Stomach smooth muscle (tissue), 2 donors: ENCODE results near the gene COL19A1.

Source experiments
- H3K27ac ChIP-seq: one replicate; pipeline ENCODE4 v1.7.0; 2013; ENCODE audit warnings: mild to moderate bottlenecking, low read length, inconsistent platforms
- H3K27me3 ChIP-seq, 2 donors: one replicate each; pipeline ENCODE4 v1.7.0; 2013; ENCODE audit warnings: low read length in 2 of 2; ENCODE audit not compliant: insufficient read depth in 2 of 2, control insufficient read depth in 1 of 2
- H3K36me3 ChIP-seq, 2 donors: one replicate each; pipeline ENCODE4 v1.7.0; 2013; ENCODE audit warnings: low read length in 2 of 2; ENCODE audit not compliant: control insufficient read depth in 2 of 2, insufficient read depth in 2 of 2
- H3K4me1 ChIP-seq: one replicate; pipeline ENCODE4 v1.7.0; 2013; ENCODE audit warnings: low read length; ENCODE audit not compliant: control insufficient read depth, insufficient read depth
- H3K4me3 ChIP-seq, 2 donors: one replicate each; pipeline ENCODE4 v1.7.0; 2013; ENCODE audit warnings: low read length in 2 of 2
- H3K9ac ChIP-seq, 2 donors: one replicate each; pipeline ENCODE4 v1.7.0; 2013; ENCODE audit warnings: low read length in 2 of 2, mild to moderate bottlenecking in 1 of 2
- H3K9me3 ChIP-seq, 2 donors: one replicate each; pipeline ENCODE4 v1.7.0; 2013; ENCODE audit warnings: low read length in 2 of 2; ENCODE audit not compliant: control insufficient read depth in 2 of 2
- donor health status: healthy.
- donor health status: Pancreatic carcinoma.

Gene COL19A1

GRCh38 chr6:70086806-70087205 is 220.4 kb downstream of the COL19A1 start:
- no peaks in the 10 kb centered on the region for H3K36me3 ChIP-seq
- no peak overlapping the region for H3K27ac ChIP-seq
- no peak overlapping the region for H3K9ac ChIP-seq
- no peak overlapping the region for H3K4me3 ChIP-seq
- no peaks in the 10 kb centered on the region for H3K9me3 ChIP-seq
- H3K4me1 ChIP-seq, result no peaks in the 10 kb centered on the region
- H3K27me3 ChIP-seq, result no peaks in the 10 kb centered on the region

DNA sequence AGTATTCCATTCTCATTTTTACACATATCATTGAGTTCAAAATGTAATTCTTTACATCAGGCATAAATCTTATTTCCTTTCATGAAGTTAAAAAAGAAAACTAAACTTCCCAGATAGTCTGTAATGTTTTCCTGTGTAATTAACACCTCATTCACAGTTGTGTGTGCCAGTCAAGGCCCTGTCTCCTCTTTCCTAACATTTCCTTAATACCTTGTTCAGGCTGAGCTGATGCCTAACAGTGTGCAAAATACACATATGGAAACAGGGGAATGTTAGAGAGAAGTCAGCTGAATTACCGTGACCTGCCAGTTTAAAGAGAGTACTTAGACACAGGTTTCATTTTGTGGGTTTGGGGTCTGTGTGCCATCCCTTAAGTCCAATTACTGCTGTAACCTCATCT is 227.8 kb downstream of the COL19A1 start:
- no peak overlapping the region for H3K4me3 ChIP-seq
- no peaks in the 10 kb centered on the region for H3K4me1 ChIP-seq
- no peak overlapping the region for H3K27ac ChIP-seq
- no peaks in the 10 kb centered on the region for H3K27me3 ChIP-seq
- H3K9ac ChIP-seq, result no peak overlapping the region
- H3K9me3 ChIP-seq, result no peaks in the 10 kb centered on the region
- H3K36me3 ChIP-seq, result no peaks in the 10 kb centered on the region

DNA sequence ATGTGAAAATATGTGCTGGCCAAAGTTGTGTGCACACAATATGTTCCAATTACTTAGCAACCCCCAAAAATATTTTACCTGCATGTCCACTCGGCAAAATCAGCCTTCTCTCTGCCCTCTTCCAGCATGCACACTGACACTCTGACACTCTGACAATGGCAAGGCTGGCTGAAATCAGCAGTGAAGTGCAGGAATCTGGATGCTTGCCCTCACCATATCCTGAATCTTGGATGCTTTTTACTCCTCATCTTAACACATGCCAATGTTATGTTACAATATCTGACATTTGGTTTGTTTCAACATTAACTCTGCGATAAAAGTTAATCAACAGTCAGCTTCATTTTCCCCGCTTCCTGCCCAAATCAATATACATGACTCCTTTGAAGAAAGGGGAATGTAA is 233.4 kb downstream of the COL19A1 start:
- no peak overlapping the region for H3K4me3 ChIP-seq
- H3K36me3 ChIP-seq, result no peaks in the 10 kb centered on the region
- no peaks in the 10 kb centered on the region for H3K4me1 ChIP-seq
- no peaks in the 10 kb centered on the region for H3K27me3 ChIP-seq
- no peak overlapping the region for H3K9ac ChIP-seq
- H3K9me3 ChIP-seq, result no peaks in the 10 kb centered on the region
- no peak overlapping the region for H3K27ac ChIP-seq

DNA sequence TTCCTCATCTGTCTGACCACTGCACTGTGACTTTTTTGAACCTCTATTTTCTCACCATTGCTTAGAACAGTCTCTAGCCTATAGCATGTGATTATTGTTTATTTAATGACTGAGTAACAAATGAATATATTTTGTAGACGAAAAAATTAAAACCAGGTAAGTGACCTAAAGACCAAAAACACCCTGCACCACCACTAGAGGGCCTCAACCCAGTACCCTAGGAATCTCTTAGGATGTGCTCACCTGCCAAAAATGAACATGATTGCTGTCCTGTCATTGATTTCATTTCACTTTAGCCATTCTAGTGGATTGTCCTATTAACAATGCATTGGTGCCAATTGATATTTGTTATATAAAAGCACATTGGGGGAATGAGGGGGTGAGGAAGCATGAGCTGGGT is 237.4 kb downstream of the COL19A1 start:
- Histone ChIP-seq H3K9ac (no peak overlapping the region), H3K27me3 (no peaks in the 10 kb centered on the region), H3K9me3 (no peaks in the 10 kb centered on the region), H3K36me3 (no peaks in the 10 kb centered on the region), H3K4me3 (no peak overlapping the region), H3K27ac (no peak overlapping the region), H3K4me1 (no peaks in the 10 kb centered on the region)

- Histone ChIP-seq H3K36me3 (no peaks in the 10 kb centered on the region), H3K4me3 (no peak overlapping the region), H3K4me1 (no peaks in the 10 kb centered on the region), H3K9ac (no peak overlapping the region), H3K27me3 (no peaks in the 10 kb centered on the region), H3K27ac (no peak overlapping the region), H3K9me3 (no peaks in the 10 kb centered on the region)
Measured at GRCh38 chr6:70107852-70108629, 241.7 kb downstream of the COL19A1 start.

DNA sequence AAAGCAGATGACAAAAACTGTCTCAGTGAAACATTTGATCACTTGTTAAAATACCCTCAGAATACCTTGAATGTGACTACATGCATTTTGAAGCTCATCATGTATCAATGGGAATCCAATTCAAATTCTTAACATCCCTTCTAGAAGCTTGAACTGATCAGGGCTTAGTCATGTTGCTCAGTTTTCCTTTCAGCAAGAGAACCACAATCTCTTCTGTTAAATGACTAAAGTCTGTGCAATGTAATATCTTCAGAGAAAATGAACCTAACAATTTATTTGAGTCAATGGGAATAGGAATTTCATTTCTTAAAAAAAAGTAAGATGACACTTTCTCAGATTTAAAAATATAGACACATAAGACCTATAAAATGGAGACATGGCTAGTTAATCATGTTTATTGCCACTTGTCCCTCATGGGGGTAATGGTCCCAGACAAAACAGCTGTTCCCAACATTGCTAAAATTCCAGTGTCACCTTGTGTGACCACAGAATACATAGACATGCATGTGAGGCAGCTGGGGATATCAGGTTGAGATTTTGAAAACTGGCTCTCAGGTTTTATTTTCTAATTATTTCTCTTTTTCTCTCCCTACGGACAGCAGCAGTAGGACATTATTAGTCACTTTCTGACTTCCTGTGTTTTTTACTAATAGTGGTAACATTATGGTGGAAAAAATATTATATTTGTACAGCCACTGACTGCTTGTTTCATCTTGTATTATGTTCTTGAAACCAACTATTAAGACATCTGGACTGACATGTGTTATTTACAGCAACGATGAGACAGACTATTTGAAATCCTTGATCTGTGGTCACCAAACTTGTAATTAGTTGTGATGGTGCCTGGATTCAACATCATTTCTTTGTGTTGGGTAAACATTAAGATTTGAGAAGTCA is 244.0 kb downstream of the COL19A1 start:
- no peak overlapping the region for H3K4me3 ChIP-seq
- no peaks in the 10 kb centered on the region for H3K4me1 ChIP-seq
- H3K27me3 ChIP-seq, result no peaks in the 10 kb centered on the region
- no peak overlapping the region for H3K27ac ChIP-seq
- H3K9ac ChIP-seq, result no peak overlapping the region
- H3K9me3 ChIP-seq, result no peaks in the 10 kb centered on the region
- no peaks in the 10 kb centered on the region for H3K36me3 ChIP-seq

DNA sequence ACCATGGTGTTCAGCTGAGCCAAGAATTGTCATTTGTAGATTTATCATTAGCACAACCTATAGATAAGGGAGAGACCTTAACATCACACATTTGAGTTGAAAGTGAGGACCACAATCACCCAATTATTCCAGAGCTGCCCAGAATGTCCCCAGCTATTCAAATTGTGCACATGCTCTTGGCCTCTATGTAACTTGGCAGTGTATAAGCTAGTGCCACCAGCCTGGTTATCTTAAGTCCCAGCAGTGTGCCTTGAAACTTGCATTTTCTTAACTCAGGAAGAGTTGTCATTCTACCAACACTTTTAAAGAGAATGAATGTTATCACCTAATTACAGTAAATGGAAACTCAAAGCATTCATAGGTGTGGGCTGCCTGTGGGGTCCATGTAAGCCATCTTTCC is 245.4 kb downstream of the COL19A1 start:
- H3K36me3 ChIP-seq, result no peaks in the 10 kb centered on the region

GRCh38 chr6:70112716-70113115 is 246.4 kb downstream of the COL19A1 start:
- no peaks in the 10 kb centered on the region for H3K27me3 ChIP-seq
- H3K27ac ChIP-seq, result no peak overlapping the region
- H3K9me3 ChIP-seq, result no peaks in the 10 kb centered on the region
- H3K9ac ChIP-seq, result no peak overlapping the region
- H3K4me1 ChIP-seq, result no peaks in the 10 kb centered on the region
- H3K36me3 ChIP-seq, result no peaks in the 10 kb centered on the region
- H3K4me3 ChIP-seq, result no peak overlapping the region

More for the DNA sequence above, 245.4 kb downstream of the COL19A1 start:
- Histone ChIP-seq H3K27ac (no peak overlapping the region), H3K4me3 (no peak overlapping the region), H3K9ac (no peak overlapping the region), H3K4me1 (no peaks in the 10 kb centered on the region), H3K27me3 (no peaks in the 10 kb centered on the region), H3K9me3 (no peaks in the 10 kb centered on the region)

- Histone ChIP-seq H3K27ac (no peak overlapping the region), H3K27me3 (no peaks in the 10 kb centered on the region)
Measured at GRCh38 chr6:70113171-70113570, 246.8 kb downstream of the COL19A1 start.

DNA sequence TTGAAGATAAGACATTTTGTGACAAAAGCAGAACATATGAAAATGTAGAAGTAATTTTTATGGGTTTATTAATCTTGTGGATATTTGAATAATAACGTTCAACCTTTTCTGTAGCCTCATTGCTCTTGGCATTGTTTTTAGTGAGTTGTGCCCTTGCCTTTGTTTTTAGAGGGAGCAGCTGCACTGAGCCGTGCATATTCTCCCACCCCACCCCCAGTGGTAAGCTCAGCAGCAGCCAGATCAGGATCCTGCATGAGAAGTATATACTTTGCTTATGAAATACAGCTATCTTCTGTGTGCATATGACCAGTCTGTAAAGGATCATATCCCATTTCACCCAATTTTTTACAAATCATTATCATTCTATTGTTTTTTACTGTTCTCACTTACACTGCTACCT is 252.3 kb downstream of the COL19A1 start:
- no peak overlapping the region for H3K4me3 ChIP-seq
- no peak overlapping the region for H3K9ac ChIP-seq
- no peaks in the 10 kb centered on the region for H3K9me3 ChIP-seq
- no peak overlapping the region for H3K27ac ChIP-seq
- H3K27me3 ChIP-seq, result no peaks in the 10 kb centered on the region
- H3K36me3 ChIP-seq, result no peaks in the 10 kb centered on the region
- H3K4me1 ChIP-seq, result no peaks in the 10 kb centered on the region

More at GRCh38 chr6:70113171-70113570, 246.8 kb downstream of the COL19A1 start:
- H3K9me3 ChIP-seq, result no peaks in the 10 kb centered on the region
- no peak overlapping the region for H3K9ac ChIP-seq
- no peaks in the 10 kb centered on the region for H3K36me3 ChIP-seq
- H3K4me1 ChIP-seq, result no peaks in the 10 kb centered on the region
- H3K4me3 ChIP-seq, result no peak overlapping the region
